ENCODE measurements around the gene TRNP1.

- no peak for TF ChIP-seq TAF1 (conservative IDR thresholded peaks at IDR 0.05)
- TF ChIP-seq CTCF (IDR thresholded peaks at IDR 0.05; ENCODE audit: low read depth, low read length, missing input control) = no peak
- TF ChIP-seq RAD21 (IDR thresholded peaks at IDR 0.05) = no peak
- TF ChIP-seq MAX (IDR thresholded peaks at IDR 0.05) = no peak
- TF ChIP-seq REST (IDR thresholded peaks at IDR 0.05) = no peak
- TF ChIP-seq ATF3 (IDR thresholded peaks at IDR 0.05) = no peak
- no peak for TF ChIP-seq GABPA (IDR thresholded peaks at IDR 0.05 in 1 of 2, conservative IDR thresholded peaks at IDR 0.05 in 1 of 2)
- TF ChIP-seq JUND (IDR thresholded peaks at IDR 0.05) = no peak
- no peak for TF ChIP-seq SP1 (IDR thresholded peaks at IDR 0.05)
- no peak for TF ChIP-seq HNF4G (IDR thresholded peaks at IDR 0.05)
These were observed 37.2 kb upstream of the TRNP1 start for GRCh38 chr1:26956321-26956720.
